ENCODE results near the gene SLC1A1.
"Not testable (repeated sequence)": the region's sequence is repeated elsewhere in the genome, so short reads cannot be mapped to it uniquely, and the experiment has no call there.

SLC1A1 gene

DNA sequence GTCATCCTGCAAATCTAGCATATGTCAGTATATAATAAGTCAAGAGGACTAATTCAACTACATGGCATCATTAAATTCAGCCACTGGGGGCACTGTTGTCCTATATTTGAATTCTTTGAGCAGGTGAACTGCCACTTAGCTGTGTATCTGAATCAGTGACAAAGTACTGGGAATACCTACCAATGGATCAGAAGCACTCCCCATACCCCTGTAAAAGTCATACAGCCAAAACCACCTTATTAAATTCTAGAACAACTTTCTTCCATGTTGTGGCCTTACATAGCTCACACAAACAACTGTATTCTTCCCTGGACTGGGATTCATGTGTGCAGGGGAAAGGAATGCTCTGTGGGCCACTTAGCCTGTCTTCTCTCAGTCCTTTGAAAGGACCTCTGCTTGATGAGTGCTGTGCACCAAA, 114.4 kb downstream of the SLC1A1 start:
- Histone ChIP-seq H3F3A (ENCODE audit: insufficient read depth, low read length) (no peaks in the 10 kb centered on the region), H3K9me3 (ENCODE audit: low read length) (no peaks in the 10 kb centered on the region), H3K4me2 (ENCODE audit: low read length) (peak overlapping the region; percentile 38), H2AFZ (ENCODE audit: low read length) (no peak overlapping the region), H3K36me3 (ENCODE audit: insufficient read depth, low read length) (no peaks in the 10 kb centered on the region; the same call in 1 of the 2 replicates), H3K4me1 (ENCODE audit: insufficient read depth, low read length, severe bottlenecking) (peaks cover 12% of the 10 kb centered on the region), H4K20me1 (ENCODE audit: insufficient read depth, low read length) (no peaks in the 10 kb centered on the region), H3K9ac (ENCODE audit: low read length) (no peak overlapping the region; the same call in 1 of the 2 replicates), H3K4me3 (ENCODE audit: low read depth, low read length, poor library complexity, severe bottlenecking) (no peak overlapping the region), H3K27ac (ENCODE audit: low read depth, low read length, poor library complexity, severe bottlenecking) (peak overlapping the region; percentile 53), H3K9me2 (ENCODE audit: low read depth, low read length) (no peaks in the 10 kb centered on the region), H3K27me3 (ENCODE audit: insufficient read depth, low read length) (no peaks in the 10 kb centered on the region), H3K79me2 (ENCODE audit: insufficient read depth, low read length) (no peaks in the 10 kb centered on the region)
- TF ChIP-seq EZH2 (IDR thresholded peaks at IDR 0.05; ENCODE audit: borderline replicate concordance, low read length) (no peak), CTCF (IDR thresholded peaks at IDR 0.05; ENCODE audit: low read length) (peak; percentile 91)

DNA sequence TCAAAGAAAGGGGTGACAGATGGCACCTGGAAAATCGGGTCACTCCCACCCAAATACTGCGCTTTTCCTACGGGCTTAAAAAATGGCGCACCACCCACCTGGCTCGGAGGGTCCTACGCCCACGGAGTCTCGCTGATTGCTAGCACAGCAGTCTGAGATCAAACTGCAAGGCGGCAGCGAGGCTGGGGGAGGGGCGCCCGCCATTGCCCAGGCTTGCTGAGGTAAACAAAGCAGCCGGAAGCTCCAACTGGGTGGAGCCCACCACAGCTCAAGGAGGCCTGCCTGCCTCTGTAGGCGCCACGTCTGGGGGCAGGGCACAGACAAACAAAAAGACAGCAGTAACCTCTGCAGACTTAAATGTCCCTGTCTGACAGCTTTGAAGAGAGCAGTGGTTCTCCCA, 115.8 kb downstream of the SLC1A1 start:
- not testable (repeated sequence) for H3K79me2 ChIP-seq (ENCODE audit: insufficient read depth, low read length); H3K27me3 ChIP-seq (ENCODE audit: insufficient read depth, low read length); H3F3A ChIP-seq (ENCODE audit: insufficient read depth, low read length); H3K9me2 ChIP-seq (ENCODE audit: low read depth, low read length); H3K36me3 ChIP-seq (ENCODE audit: insufficient read depth, low read length); H3K4me1 ChIP-seq (ENCODE audit: insufficient read depth, low read length, severe bottlenecking); H3K9me3 ChIP-seq (ENCODE audit: low read length); H2AFZ ChIP-seq (ENCODE audit: low read length); H4K20me1 ChIP-seq (ENCODE audit: insufficient read depth, low read length)
- Histone ChIP-seq H3K4me3 (ENCODE audit: low read depth, low read length, poor library complexity, severe bottlenecking) (peak overlapping the region; percentile 47), H3K4me2 (ENCODE audit: low read length) (peak overlapping the region; percentile 38; the same call in 1 of the 2 replicates), H3K27ac (ENCODE audit: low read depth, low read length, poor library complexity, severe bottlenecking) (peak overlapping the region; percentile 53), H3K9ac (ENCODE audit: low read length) (peak overlapping the region; percentile 44)

DNA sequence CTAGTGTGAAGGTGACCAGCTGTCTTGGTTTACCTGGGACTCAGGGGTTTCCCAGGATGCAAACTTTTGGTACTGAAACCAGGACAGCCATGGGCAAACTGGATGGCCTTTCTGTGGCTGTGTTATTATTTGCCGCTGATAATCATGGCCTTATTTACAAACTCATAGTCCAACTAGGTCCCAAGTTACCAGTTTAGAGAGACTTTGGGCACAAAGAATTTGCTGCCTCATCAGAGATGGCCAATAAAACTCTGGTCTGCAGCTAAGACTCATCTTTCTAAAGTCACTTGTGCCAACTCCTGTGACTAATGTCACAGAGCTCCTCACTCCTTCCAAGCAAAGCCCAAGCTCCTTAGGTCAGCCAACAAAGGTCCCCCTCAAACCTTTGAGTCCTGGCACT, 124.4 kb downstream of the SLC1A1 start:
- Histone ChIP-seq H3K27me3 (ENCODE audit: insufficient read depth, low read length) (no peaks in the 10 kb centered on the region), H2AFZ (ENCODE audit: low read length) (no peak overlapping the region), H3K36me3 (ENCODE audit: insufficient read depth, low read length) (no peaks in the 10 kb centered on the region), H3K27ac (ENCODE audit: low read depth, low read length, poor library complexity, severe bottlenecking) (no peak overlapping the region), H3K79me2 (ENCODE audit: insufficient read depth, low read length) (no peaks in the 10 kb centered on the region), H3K9me3 (ENCODE audit: low read length) (no peaks in the 10 kb centered on the region), H3K4me2 (ENCODE audit: low read length) (no peak overlapping the region), H4K20me1 (ENCODE audit: insufficient read depth, low read length) (no peaks in the 10 kb centered on the region), H3K9me2 (ENCODE audit: low read depth, low read length) (no peaks in the 10 kb centered on the region), H3F3A (ENCODE audit: insufficient read depth, low read length) (no peaks in the 10 kb centered on the region), H3K4me3 (ENCODE audit: low read depth, low read length, poor library complexity, severe bottlenecking) (no peak overlapping the region), H3K4me1 (ENCODE audit: insufficient read depth, low read length, severe bottlenecking) (no peaks in the 10 kb centered on the region), H3K9ac (ENCODE audit: low read length) (no peak overlapping the region)
- TF ChIP-seq CTCF (IDR thresholded peaks at IDR 0.05; ENCODE audit: low read length) (no peak), EZH2 (IDR thresholded peaks at IDR 0.05; ENCODE audit: borderline replicate concordance, low read length) (no peak)

DNA sequence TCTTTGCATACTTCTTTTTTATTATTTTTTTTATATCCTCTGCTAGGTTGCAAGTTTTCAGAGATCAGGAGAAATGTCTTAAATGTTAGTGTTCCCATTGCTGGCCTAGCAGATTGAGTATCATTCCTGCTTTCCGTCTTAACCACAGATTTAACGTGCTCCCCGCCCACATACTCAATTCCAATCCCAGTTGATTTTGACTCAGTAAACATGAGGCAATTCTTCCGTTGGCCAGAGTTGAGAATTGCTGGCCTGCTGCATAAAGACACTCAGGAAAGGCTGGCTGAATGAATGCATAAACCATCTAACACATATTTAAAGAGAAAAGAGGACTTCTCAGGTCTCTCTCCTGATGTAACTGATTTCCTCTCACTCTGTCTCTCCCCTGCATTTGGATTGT, 125.0 kb downstream of the SLC1A1 start:
- H3K27me3 ChIP-seq (ENCODE audit: insufficient read depth, low read length) = no peaks in the 10 kb centered on the region
- H3K27ac ChIP-seq (ENCODE audit: low read depth, low read length, poor library complexity, severe bottlenecking) = no peak overlapping the region
- H2AFZ ChIP-seq (ENCODE audit: low read length) = no peak overlapping the region
- no peaks in the 10 kb centered on the region for H3K4me1 ChIP-seq (ENCODE audit: insufficient read depth, low read length, severe bottlenecking)
- no peaks in the 10 kb centered on the region for H3K9me3 ChIP-seq (ENCODE audit: low read length)
- no peaks in the 10 kb centered on the region for H3K79me2 ChIP-seq (ENCODE audit: insufficient read depth, low read length)
- TF ChIP-seq EZH2 (IDR thresholded peaks at IDR 0.05; ENCODE audit: borderline replicate concordance, low read length) (no peak), CTCF (IDR thresholded peaks at IDR 0.05; ENCODE audit: low read length) (no peak)
- no peaks in the 10 kb centered on the region for H3K36me3 ChIP-seq (ENCODE audit: insufficient read depth, low read length)
- no peak overlapping the region for H3K4me3 ChIP-seq (ENCODE audit: low read depth, low read length, poor library complexity, severe bottlenecking)
- no peaks in the 10 kb centered on the region for H3K9me2 ChIP-seq (ENCODE audit: low read depth, low read length)
- no peak overlapping the region for H3K4me2 ChIP-seq (ENCODE audit: low read length)
- H3F3A ChIP-seq (ENCODE audit: insufficient read depth, low read length) = no peaks in the 10 kb centered on the region
- no peak overlapping the region for H3K9ac ChIP-seq (ENCODE audit: low read length)
- no peaks in the 10 kb centered on the region for H4K20me1 ChIP-seq (ENCODE audit: insufficient read depth, low read length)

All from OCI-LY1 (cell line).